K562 (cell line): ENCODE results near the gene FOXRED2. TPM values are rescaled to one million over a fixed set of nuclear protein-coding genes. Genes with fewer than 3 reads are reported as not detected.
A peak's percentile ranks its signal among the peaks of the same experiment; 100 is the strongest.

Experiments
- KAT2B ChIP-seq: IDR thresholded peaks from one replicate; pipeline ENCODE4 v1.6.1; 2012; ENCODE audit warnings: low read depth, mild to moderate bottlenecking, control low read depth, inconsistent platforms, low read length, moderate library complexity
- NCOA2 ChIP-seq, 2 experiments: fragments of 450-650 bp; IDR thresholded peaks; 2 replicates each; pipeline ENCODE4 v1.6.1; 2018; ENCODE audit warnings: mild to moderate bottlenecking in 2 of 2, moderate library complexity in 1 of 2; ENCODE audit not compliant: partially characterized antibody in 2 of 2
- NR3C1 ChIP-seq: sonication (generic); formaldehyde crosslinking; IDR thresholded peaks from 2 replicates; pipeline ENCODE4 v1.8.1; 2022; ENCODE audit warnings: missing genetic modification reagents
- RBM39 ChIP-seq: fragments of 200-400 bp; formaldehyde crosslinking; optimal IDR thresholded peaks from 2 replicates; pipeline ENCODE3; 2018; ENCODE audit warnings: low read depth, low read length
- SAP30 ChIP-seq: fragments of 200-600 bp; sonication (generic); IDR thresholded peaks from 2 replicates; pipeline ENCODE4 v1.6.1; 2012; ENCODE audit warnings: borderline replicate concordance, low read depth, mild to moderate bottlenecking, moderate library complexity, low read length, control low read depth, inconsistent platforms; ENCODE audit not compliant: insufficient read depth, poor library complexity, severe bottlenecking
- TAL1 ChIP-seq: fragments of 450-650 bp; IDR thresholded peaks from 2 replicates; pipeline ENCODE4 v1.6.1; 2016; ENCODE audit warnings: mild to moderate bottlenecking
- TFAM ChIP-seq: fragments of 250-450 bp; sonication (Bioruptor Pico); conservative IDR thresholded peaks from 2 replicates; pipeline ENCODE4 v1.5.0; 2021; ENCODE audit warnings: mild to moderate bottlenecking, moderate library complexity
- U2AF1 ChIP-seq: fragments of 200-400 bp; formaldehyde crosslinking; optimal IDR thresholded peaks from 2 replicates; pipeline ENCODE3; 2017; ENCODE audit warnings: mild to moderate bottlenecking, low read depth, low read length, moderate library complexity
- ZNF184 ChIP-seq: sonication (generic); formaldehyde crosslinking; IDR thresholded peaks from 2 replicates; pipeline ENCODE4 v1.5.0; 2020; ENCODE audit warnings: missing genetic modification reagents
- polyA plus RNA-seq, 8 experiments: library from polyadenylated mRNA; depleted of rRNA in 4 of 8; stranded (reverse) in 5 of 8; unstranded in 3 of 8; fragments of >200 nt; fragmentation: Nextera tagmentation in 2 of 8; fragmentation: Illumina TruSeq in 1 of 8; extraction: Ambion mirVana in 2 of 8; extraction: Trizol in 1 of 8; gene quantifications; 2 replicates each; pipeline versions ENCODE4 v1.2.1 to v1.2.3, GENCODE V29; 2011 to 2014; ENCODE audit warnings: inconsistent platforms in 1 of 8, missing spikeins in 1 of 8
- total RNA-seq, 7 experiments: library from RNA; depleted of rRNA in 6 of 7; stranded (reverse); fragments of >200 nt in 6 of 7; fragmentation: Illumina TruSeq in 2 of 7; extraction: Trizol in 2 of 7; gene quantifications; 2 replicates each; pipeline versions ENCODE4 v1.2.1 to v1.2.3, GENCODE V29; 2011 to 2021; ENCODE audit warnings: low replicate concordance in 1 of 7
- TF ChIP-seq, protein P1 (sequence below): sonication (generic); formaldehyde crosslinking; IDR thresholded peaks from 2 replicates; pipeline ENCODE4 v1.5.0; 2020; ENCODE audit warnings: missing genetic modification reagents
- TF ChIP-seq, protein P2 (sequence below): fragments of 200-800 bp; sonication (Bioruptor generic); IDR thresholded peaks from 2 replicates; pipeline ENCODE4 v1.6.1; 2017; ENCODE audit warnings: missing genetic modification characterization, missing compliant biosample characterization
- TF ChIP-seq, protein P3 (sequence below): fragments of 250-450 bp; sonication (Bioruptor Pico); IDR thresholded peaks from 2 replicates; pipeline ENCODE4 v1.8.0; 2022; ENCODE audit warnings: inconsistent platforms
- TF ChIP-seq, protein P4 (sequence below), 2 experiments: fragments of 450-650 bp in 1 of 2; sonication (generic) in 1 of 2; formaldehyde crosslinking in 1 of 2; IDR thresholded peaks in 1 of 2; conservative IDR thresholded peaks in 1 of 2; 2 replicates each; pipeline versions ENCODE4 v1.6.1 to v1.8.1; 2016 to 2023; ENCODE audit warnings: mild to moderate bottlenecking in 2 of 2, moderate library complexity in 2 of 2, inconsistent platforms in 1 of 2, missing genetic modification reagents in 1 of 2
- TF ChIP-seq, protein P5 (sequence below), 2 experiments: IDR thresholded peaks; 2 replicates each; pipeline ENCODE4 v1.6.1; 2012; ENCODE audit warnings: improper control_type of control experiment in 2 of 2, low read depth in 2 of 2, low read length in 2 of 2, borderline replicate concordance in 1 of 2
- TF ChIP-seq, protein P6 (sequence below): sonication (generic); formaldehyde crosslinking; IDR thresholded peaks from 2 replicates; pipeline ENCODE4 v1.8.0; 2022; ENCODE audit warnings: mild to moderate bottlenecking, missing genetic modification reagents
- TF ChIP-seq, protein P7 (sequence below): sonication (generic); formaldehyde crosslinking; IDR thresholded peaks from 2 replicates; pipeline ENCODE4 v1.8.0; 2022; ENCODE audit warnings: missing genetic modification reagents, mild to moderate bottlenecking, moderate library complexity, borderline replicate concordance

FOXRED2 gene
- total and polyA plus RNA-seq, 9 of the 15 experiments (the other 6 are each of a cell fraction or from before 2014, with no cell fraction given) = 2.8 to 48.4 (median 7.8) TPM

DNA sequence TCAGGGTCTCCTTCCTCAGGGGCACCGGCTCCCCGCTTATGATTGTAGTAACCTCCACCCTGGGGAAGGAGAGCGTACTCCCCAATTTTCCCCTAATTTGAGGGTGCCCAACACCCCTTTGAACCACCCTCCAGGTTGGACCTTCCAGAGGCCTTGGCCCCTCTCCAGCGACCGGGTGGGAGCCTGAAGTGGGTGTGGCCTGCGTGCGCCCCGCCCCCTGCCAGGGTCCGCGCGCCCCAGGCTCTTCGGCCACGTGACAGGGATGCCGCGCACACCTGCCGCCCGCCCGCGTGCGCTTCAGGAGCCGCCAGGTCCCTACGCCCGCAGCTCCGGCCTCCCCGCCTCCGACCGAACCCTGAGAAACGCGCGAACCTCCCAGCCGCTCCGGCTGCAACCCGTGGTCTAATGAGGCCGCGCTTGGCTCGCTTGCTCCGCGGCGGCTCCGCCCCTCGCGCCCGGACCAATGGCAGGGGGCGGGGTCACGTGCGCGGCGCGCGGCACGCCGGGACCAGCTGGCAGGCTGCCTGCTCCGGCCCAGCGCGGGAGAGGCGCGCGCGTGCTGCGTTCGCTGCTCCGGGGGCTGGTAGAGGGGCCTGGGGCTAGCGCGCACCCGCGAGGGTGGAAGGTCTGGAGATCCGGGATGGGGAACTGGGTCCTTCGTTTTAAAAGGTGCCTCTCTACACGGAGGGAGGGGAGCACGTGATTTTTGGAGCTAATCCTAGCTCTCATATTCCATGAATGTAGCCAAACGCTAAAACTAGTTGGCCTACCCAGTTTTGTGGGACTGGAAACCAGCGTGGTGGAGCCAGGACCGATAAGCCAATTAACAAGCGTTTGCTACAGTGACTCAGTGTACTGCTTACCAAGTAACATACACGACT, at the start of gene FOXRED2 (continued):
- TF ChIP-seq, protein P1, sequence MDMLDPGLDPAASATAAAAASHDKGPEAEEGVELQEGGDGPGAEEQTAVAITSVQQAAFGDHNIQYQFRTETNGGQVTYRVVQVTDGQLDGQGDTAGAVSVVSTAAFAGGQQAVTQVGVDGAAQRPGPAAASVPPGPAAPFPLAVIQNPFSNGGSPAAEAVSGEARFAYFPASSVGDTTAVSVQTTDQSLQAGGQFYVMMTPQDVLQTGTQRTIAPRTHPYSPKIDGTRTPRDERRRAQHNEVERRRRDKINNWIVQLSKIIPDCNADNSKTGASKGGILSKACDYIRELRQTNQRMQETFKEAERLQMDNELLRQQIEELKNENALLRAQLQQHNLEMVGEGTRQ = peak; percentile 74
- TF ChIP-seq, protein P2, sequence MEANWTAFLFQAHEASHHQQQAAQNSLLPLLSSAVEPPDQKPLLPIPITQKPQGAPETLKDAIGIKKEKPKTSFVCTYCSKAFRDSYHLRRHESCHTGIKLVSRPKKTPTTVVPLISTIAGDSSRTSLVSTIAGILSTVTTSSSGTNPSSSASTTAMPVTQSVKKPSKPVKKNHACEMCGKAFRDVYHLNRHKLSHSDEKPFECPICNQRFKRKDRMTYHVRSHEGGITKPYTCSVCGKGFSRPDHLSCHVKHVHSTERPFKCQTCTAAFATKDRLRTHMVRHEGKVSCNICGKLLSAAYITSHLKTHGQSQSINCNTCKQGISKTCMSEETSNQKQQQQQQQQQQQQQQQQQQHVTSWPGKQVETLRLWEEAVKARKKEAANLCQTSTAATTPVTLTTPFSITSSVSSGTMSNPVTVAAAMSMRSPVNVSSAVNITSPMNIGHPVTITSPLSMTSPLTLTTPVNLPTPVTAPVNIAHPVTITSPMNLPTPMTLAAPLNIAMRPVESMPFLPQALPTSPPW (CRISPR knock-in tag) = peak; percentile 52; the same call in 1 of the 2 replicates
- TF ChIP-seq NCOA2 (IDR thresholded peaks at IDR 0.05; ENCODE audit: partially characterized antibody in 2 of 2) (no peak), U2AF1 (peak; percentile 31), SAP30 (peak; percentile 68), TAL1 (no peak), TFAM (CRISPR knock-in tag) (no peak), RBM39 (no peak), KAT2B (no peak), NR3C1 (CRISPR knock-in tag) (peak; percentile 84), ZNF184 (CRISPR knock-in tag) (no peak)
- TF ChIP-seq, protein P3, sequence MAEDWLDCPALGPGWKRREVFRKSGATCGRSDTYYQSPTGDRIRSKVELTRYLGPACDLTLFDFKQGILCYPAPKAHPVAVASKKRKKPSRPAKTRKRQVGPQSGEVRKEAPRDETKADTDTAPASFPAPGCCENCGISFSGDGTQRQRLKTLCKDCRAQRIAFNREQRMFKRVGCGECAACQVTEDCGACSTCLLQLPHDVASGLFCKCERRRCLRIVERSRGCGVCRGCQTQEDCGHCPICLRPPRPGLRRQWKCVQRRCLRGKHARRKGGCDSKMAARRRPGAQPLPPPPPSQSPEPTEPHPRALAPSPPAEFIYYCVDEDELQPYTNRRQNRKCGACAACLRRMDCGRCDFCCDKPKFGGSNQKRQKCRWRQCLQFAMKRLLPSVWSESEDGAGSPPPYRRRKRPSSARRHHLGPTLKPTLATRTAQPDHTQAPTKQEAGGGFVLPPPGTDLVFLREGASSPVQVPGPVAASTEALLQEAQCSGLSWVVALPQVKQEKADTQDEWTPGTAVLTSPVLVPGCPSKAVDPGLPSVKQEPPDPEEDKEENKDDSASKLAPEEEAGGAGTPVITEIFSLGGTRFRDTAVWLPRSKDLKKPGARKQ (CRISPR knock-in tag) = no peak
- TF ChIP-seq, protein P4, sequence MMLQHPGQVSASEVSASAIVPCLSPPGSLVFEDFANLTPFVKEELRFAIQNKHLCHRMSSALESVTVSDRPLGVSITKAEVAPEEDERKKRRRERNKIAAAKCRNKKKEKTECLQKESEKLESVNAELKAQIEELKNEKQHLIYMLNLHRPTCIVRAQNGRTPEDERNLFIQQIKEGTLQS (IDR thresholded peaks at IDR 0.05) = no peak
- TF ChIP-seq, protein P4 (CRISPR knock-in tag; conservative IDR thresholded peaks at IDR 0.05) = no peak
- TF ChIP-seq, protein P5, sequence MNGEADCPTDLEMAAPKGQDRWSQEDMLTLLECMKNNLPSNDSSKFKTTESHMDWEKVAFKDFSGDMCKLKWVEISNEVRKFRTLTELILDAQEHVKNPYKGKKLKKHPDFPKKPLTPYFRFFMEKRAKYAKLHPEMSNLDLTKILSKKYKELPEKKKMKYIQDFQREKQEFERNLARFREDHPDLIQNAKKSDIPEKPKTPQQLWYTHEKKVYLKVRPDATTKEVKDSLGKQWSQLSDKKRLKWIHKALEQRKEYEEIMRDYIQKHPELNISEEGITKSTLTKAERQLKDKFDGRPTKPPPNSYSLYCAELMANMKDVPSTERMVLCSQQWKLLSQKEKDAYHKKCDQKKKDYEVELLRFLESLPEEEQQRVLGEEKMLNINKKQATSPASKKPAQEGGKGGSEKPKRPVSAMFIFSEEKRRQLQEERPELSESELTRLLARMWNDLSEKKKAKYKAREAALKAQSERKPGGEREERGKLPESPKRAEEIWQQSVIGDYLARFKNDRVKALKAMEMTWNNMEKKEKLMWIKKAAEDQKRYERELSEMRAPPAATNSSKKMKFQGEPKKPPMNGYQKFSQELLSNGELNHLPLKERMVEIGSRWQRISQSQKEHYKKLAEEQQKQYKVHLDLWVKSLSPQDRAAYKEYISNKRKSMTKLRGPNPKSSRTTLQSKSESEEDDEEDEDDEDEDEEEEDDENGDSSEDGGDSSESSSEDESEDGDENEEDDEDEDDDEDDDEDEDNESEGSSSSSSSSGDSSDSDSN (IDR thresholded peaks at IDR 0.05; ENCODE audit: borderline replicate concordance in 1 of 2, low read depth in 2 of 2, low read length in 2 of 2) = no peak
- TF ChIP-seq, protein P6, sequence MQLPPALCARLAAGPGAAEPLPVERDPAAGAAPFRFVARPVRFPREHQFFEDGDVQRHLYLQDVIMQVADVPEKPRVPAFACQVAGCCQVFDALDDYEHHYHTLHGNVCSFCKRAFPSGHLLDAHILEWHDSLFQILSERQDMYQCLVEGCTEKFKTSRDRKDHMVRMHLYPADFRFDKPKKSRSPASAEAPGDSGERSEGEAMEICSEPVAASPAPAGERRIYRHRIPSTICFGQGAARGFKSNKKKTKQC (CRISPR knock-in tag) = peak; percentile 99
- TF ChIP-seq, protein P7, sequence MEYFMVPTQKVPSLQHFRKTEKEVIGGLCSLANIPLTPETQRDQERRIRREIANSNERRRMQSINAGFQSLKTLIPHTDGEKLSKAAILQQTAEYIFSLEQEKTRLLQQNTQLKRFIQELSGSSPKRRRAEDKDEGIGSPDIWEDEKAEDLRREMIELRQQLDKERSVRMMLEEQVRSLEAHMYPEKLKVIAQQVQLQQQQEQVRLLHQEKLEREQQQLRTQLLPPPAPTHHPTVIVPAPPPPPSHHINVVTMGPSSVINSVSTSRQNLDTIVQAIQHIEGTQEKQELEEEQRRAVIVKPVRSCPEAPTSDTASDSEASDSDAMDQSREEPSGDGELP = peak; percentile 86
